C4-2B (cell line): ENCODE results near the gene DLEU7.

Experiments
- H3K27ac ChIP-seq: fragments of 450-650 bp; 2 replicates; pipeline ENCODE4 v1.5.1; 2017
- CTCF ChIP-seq: fragments of 450-650 bp; conservative IDR thresholded peaks from 2 replicates; pipeline ENCODE4 v1.5.1; 2017; ENCODE audit warnings: mild to moderate bottlenecking
- ZFX ChIP-seq: fragments of 450-650 bp; IDR thresholded peaks from 2 replicates; pipeline ENCODE4 v1.6.1; 2017

DLEU7 gene

GRCh38 chr13:50805805-50806204 lies 37.7 kb downstream of the DLEU7 start:
- H3K27ac ChIP-seq = no peak overlapping the region
- TF ChIP-seq CTCF (peak; percentile 30), ZFX (no peak)

- no peak overlapping the region for H3K27ac ChIP-seq
These were observed 42.2 kb downstream of the DLEU7 start for GRCh38 chr13:50801087-50801931.

GRCh38 chr13:50800091-50800739 lies 43.3 kb downstream of the DLEU7 start:
- no peak overlapping the region for H3K27ac ChIP-seq

More at GRCh38 chr13:50801087-50801931, 42.2 kb downstream of the DLEU7 start:
- TF ChIP-seq CTCF (peak; percentile 80), ZFX (no peak)

GRCh38 chr13:50798923-50799322 lies 44.6 kb downstream of the DLEU7 start:
- no peak overlapping the region for H3K27ac ChIP-seq
- TF ChIP-seq ZFX (no peak), CTCF (no peak)

More at GRCh38 chr13:50800091-50800739, 43.3 kb downstream of the DLEU7 start:
- TF ChIP-seq CTCF = no peak
- TF ChIP-seq ZFX = no peak

GRCh38 chr13:50797091-50797490 lies 46.4 kb downstream of the DLEU7 start:
- TF ChIP-seq CTCF (no peak), ZFX (no peak)
- H3K27ac ChIP-seq = no peak overlapping the region

GRCh38 chr13:50796463-50796862 lies 47.0 kb downstream of the DLEU7 start:
- H3K27ac ChIP-seq = no peak overlapping the region
- no peak for TF ChIP-seq ZFX
- TF ChIP-seq CTCF = no peak

GRCh38 chr13:50794226-50794625 lies 49.3 kb downstream of the DLEU7 start:
- no peak overlapping the region for H3K27ac ChIP-seq
- TF ChIP-seq CTCF = no peak
- TF ChIP-seq ZFX = no peak
